Stomach smooth muscle (tissue), 2 donors: ENCODE results near the gene IGFBP2.
"Not testable (repeated sequence)": the region's sequence is repeated elsewhere in the genome, so short reads cannot be mapped to it uniquely, and the experiment has no call there.

ENCODE experiments used
- H3K27ac ChIP-seq: one replicate; pipeline ENCODE4 v1.7.0; 2013; ENCODE audit warnings: mild to moderate bottlenecking, low read length, inconsistent platforms
- H3K27me3 ChIP-seq, 2 donors: one replicate each; pipeline ENCODE4 v1.7.0; 2013; ENCODE audit warnings: low read length in 2 of 2; ENCODE audit not compliant: insufficient read depth in 2 of 2, control insufficient read depth in 1 of 2
- H3K36me3 ChIP-seq, 2 donors: one replicate each; pipeline ENCODE4 v1.7.0; 2013; ENCODE audit warnings: low read length in 2 of 2; ENCODE audit not compliant: control insufficient read depth in 2 of 2, insufficient read depth in 2 of 2
- H3K4me1 ChIP-seq: one replicate; pipeline ENCODE4 v1.7.0; 2013; ENCODE audit warnings: low read length; ENCODE audit not compliant: control insufficient read depth, insufficient read depth
- H3K4me3 ChIP-seq, 2 donors: one replicate each; pipeline ENCODE4 v1.7.0; 2013; ENCODE audit warnings: low read length in 2 of 2
- H3K9ac ChIP-seq, 2 donors: one replicate each; pipeline ENCODE4 v1.7.0; 2013; ENCODE audit warnings: low read length in 2 of 2, mild to moderate bottlenecking in 1 of 2
- H3K9me3 ChIP-seq, 2 donors: one replicate each; pipeline ENCODE4 v1.7.0; 2013; ENCODE audit warnings: low read length in 2 of 2; ENCODE audit not compliant: control insufficient read depth in 2 of 2
- donor health status: healthy.
- donor health status: Pancreatic carcinoma.

The IGFBP2 gene

GRCh38 chr2:216596980-216597509 is 36.2 kb upstream of the IGFBP2 start:
- Histone ChIP-seq H3K4me1 (peaks cover 5% of the 10 kb centered on the region), H3K27me3 (no peaks in the 10 kb centered on the region), H3K9ac (no peak overlapping the region), H3K27ac (no peak overlapping the region), H3K9me3 (no peaks in the 10 kb centered on the region), H3K4me3 (no peak overlapping the region), H3K36me3 (no peaks in the 10 kb centered on the region)

DNA sequence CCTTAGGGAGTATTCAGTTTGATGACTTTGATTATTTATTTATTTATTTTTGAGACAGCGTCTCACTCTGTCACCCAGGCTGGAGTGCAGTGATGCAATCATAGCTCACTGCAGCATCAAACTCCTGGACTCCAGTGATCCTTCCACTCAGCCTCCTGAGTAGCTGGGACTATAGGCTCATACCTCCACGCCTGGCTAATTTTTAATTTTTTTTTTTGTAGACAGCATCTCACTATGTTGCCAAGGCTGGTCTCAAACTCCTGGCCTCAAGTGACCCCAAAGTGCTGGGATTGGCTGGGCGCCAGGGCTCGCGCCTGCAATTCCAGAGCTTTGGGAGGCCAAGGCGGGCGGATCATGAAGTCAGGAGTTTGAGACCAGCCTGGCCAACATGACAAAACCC is 35.4 kb upstream of the IGFBP2 start:
- not testable (repeated sequence) for H3K36me3 ChIP-seq, H3K9me3 ChIP-seq, H3K9ac ChIP-seq, H3K27ac ChIP-seq, H3K4me1 ChIP-seq, H3K27me3 ChIP-seq, H3K4me3 ChIP-seq

DNA sequence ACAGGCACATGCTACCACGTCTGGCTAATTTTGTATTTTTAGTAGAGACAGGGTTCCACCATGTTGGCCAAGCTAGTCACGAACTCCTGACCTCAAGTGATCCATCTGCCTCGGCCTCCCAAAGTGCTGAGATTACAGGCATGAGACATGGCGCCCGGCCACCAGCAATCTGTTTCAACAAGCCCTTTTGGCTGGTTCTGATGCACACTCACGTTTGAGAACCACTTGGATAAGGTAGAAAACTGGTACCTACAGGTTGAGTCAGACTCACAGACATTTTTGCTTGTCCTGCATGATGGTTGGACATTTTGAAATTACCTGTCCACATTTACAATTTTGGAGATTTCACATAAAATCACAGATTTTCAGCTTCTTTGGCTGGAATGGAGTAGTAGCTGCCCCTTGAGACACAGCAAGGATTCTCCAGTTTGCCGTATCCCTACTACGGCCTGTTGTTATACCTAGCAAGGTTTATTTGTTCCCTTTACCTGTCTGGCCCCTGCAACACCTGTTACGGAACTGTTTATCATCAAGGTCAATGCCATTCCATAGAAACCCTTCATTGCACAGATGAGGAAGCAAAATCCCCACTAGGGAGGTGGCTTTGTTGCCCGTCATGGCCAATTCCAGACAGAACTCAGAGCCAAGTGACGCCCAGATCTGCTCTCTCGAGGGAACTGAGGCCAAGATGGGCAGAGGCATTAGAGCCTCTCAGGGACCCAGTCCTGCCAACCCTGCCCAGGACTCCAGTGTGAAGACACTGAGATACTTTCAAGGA is 31.4 kb upstream of the IGFBP2 start:
- H3K4me3 ChIP-seq = no peak overlapping the region
- H3K4me1 ChIP-seq = peaks cover 5% of the 10 kb centered on the region
- no peaks in the 10 kb centered on the region for H3K36me3 ChIP-seq
- no peak overlapping the region for H3K9ac ChIP-seq
- H3K27ac ChIP-seq = no peak overlapping the region
- H3K9me3 ChIP-seq = no peaks in the 10 kb centered on the region
- no peaks in the 10 kb centered on the region for H3K27me3 ChIP-seq

GRCh38 chr2:216603010-216603883 is 30.0 kb upstream of the IGFBP2 start:
- H3K9ac ChIP-seq = no peak overlapping the region
- H3K4me3 ChIP-seq = no peak overlapping the region
- no peak overlapping the region for H3K27ac ChIP-seq
- H3K9me3 ChIP-seq = no peaks in the 10 kb centered on the region
- no peaks in the 10 kb centered on the region for H3K27me3 ChIP-seq
- H3K36me3 ChIP-seq = no peaks in the 10 kb centered on the region
- H3K4me1 ChIP-seq = no peaks in the 10 kb centered on the region

GRCh38 chr2:216603884-216604245 is 29.4 kb upstream of the IGFBP2 start:
- no peak overlapping the region for H3K9ac ChIP-seq
- H3K9me3 ChIP-seq = no peaks in the 10 kb centered on the region
- H3K4me1 ChIP-seq = no peaks in the 10 kb centered on the region
- no peak overlapping the region for H3K27ac ChIP-seq
- no peaks in the 10 kb centered on the region for H3K36me3 ChIP-seq
- no peak overlapping the region for H3K4me3 ChIP-seq
- H3K27me3 ChIP-seq = no peaks in the 10 kb centered on the region

- Histone ChIP-seq H3K27ac (no peak overlapping the region), H3K9me3 (no peaks in the 10 kb centered on the region), H3K9ac (no peak overlapping the region), H3K27me3 (no peaks in the 10 kb centered on the region), H3K36me3 (no peaks in the 10 kb centered on the region), H3K4me1 (no peaks in the 10 kb centered on the region), H3K4me3 (no peak overlapping the region)
Measured at GRCh38 chr2:216604458-216604857, 28.8 kb upstream of the IGFBP2 start.

- no peak overlapping the region for H3K9ac ChIP-seq
- H3K36me3 ChIP-seq = no peaks in the 10 kb centered on the region
- no peaks in the 10 kb centered on the region for H3K9me3 ChIP-seq
- H3K27me3 ChIP-seq = no peaks in the 10 kb centered on the region
- no peak overlapping the region for H3K4me3 ChIP-seq
- no peak overlapping the region for H3K27ac ChIP-seq
- H3K4me1 ChIP-seq = no peaks in the 10 kb centered on the region
Measured at GRCh38 chr2:216606551-216607276, 26.5 kb upstream of the IGFBP2 start.

- H3K4me1 ChIP-seq = no peaks in the 10 kb centered on the region
- H3K27me3 ChIP-seq = no peaks in the 10 kb centered on the region
- H3K9ac ChIP-seq = no peak overlapping the region
- no peaks in the 10 kb centered on the region for H3K36me3 ChIP-seq
- H3K9me3 ChIP-seq = no peaks in the 10 kb centered on the region
- H3K4me3 ChIP-seq = no peak overlapping the region
- no peak overlapping the region for H3K27ac ChIP-seq
Measured at GRCh38 chr2:216607277-216607560, 26.0 kb upstream of the IGFBP2 start.

DNA sequence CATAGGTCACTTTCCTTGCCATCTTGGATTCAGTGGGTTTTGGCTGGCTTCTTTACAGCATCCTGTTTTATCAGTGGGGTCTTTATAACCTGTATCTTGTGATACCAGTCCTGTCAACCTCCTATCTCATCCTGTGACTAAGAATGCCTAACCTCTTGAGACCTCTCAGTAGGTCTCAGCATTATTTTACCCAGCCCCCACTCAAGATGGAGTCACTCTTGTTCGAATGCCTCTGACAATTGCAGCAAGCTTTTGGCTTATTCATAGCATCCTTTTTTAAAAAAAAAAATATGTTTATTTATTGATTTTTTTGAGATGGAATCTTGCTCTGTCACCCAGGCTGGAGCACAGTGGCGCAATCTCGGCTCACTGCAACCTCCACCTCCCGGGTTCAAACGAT is 24.7 kb upstream of the IGFBP2 start:
- Histone ChIP-seq H3K9ac (no peak overlapping the region), H3K27me3 (no peaks in the 10 kb centered on the region), H3K4me3 (no peak overlapping the region), H3K4me1 (no peaks in the 10 kb centered on the region), H3K27ac (no peak overlapping the region), H3K36me3 (no peaks in the 10 kb centered on the region), H3K9me3 (no peaks in the 10 kb centered on the region)

GRCh38 chr2:216615298-216616082 is 17.7 kb upstream of the IGFBP2 start:
- H3K27me3 ChIP-seq = no peaks in the 10 kb centered on the region
- H3K27ac ChIP-seq = no peak overlapping the region
- H3K36me3 ChIP-seq = no peaks in the 10 kb centered on the region
- H3K4me3 ChIP-seq = no peak overlapping the region
- peaks cover 19% of the 10 kb centered on the region for H3K4me1 ChIP-seq
- H3K9me3 ChIP-seq = no peaks in the 10 kb centered on the region
- H3K9ac ChIP-seq = no peak overlapping the region
